CD1c-positive myeloid dendritic cell (primary cell): ENCODE data around the gene ARFGEF3.
"Not testable (repeated sequence)": the region's sequence is repeated elsewhere in the genome, so short reads cannot be mapped to it uniquely, and the experiment has no call there.

ENCODE experiments used
- DNase-seq: peaks from one replicate; pipeline ENCODE4 v3.0.0-alpha.2; 2016; ENCODE audit errors: extremely low spot score

The ARFGEF3 gene

GRCh38 chr6:138212530-138212929 lies 50.8 kb downstream of the ARFGEF3 start:
- DNase-seq = not testable (repeated sequence)

GRCh38 chr6:138215093-138215782 lies 53.5 kb downstream of the ARFGEF3 start:
- DNase-seq = no peak

GRCh38 chr6:138218449-138218848 lies 56.7 kb downstream of the ARFGEF3 start, which contains the start of gene PBOV1:
PBOV1 (minus strand) TSS chr6:138218491; CDS start chr6:138218395, 96 bp downstream.
- DNase-seq = no peak

- no peak for DNase-seq
Measured at GRCh38 chr6:138219398-138219797, 57.7 kb downstream of the ARFGEF3 start.

GRCh38 chr6:138219901-138220300 lies 58.2 kb downstream of the ARFGEF3 start:
- no peak for DNase-seq

- no peak for DNase-seq
Measured at GRCh38 chr6:138222901-138223546, 61.3 kb downstream of the ARFGEF3 start.

- DNase-seq = no peak
Measured at GRCh38 chr6:138225953-138226352, 64.2 kb downstream of the ARFGEF3 start.

GRCh38 chr6:138226700-138227315 lies 65.1 kb downstream of the ARFGEF3 start:
- DNase-seq = no peak

GRCh38 chr6:138227316-138227781 lies 65.6 kb downstream of the ARFGEF3 start:
- no peak for DNase-seq

GRCh38 chr6:138229072-138229471 lies 67.3 kb downstream of the ARFGEF3 start:
- no peak for DNase-seq

- DNase-seq = no peak
Measured at GRCh38 chr6:138229663-138230179, 68.0 kb downstream of the ARFGEF3 start.

- no peak for DNase-seq
Measured at GRCh38 chr6:138230221-138230620, 68.5 kb downstream of the ARFGEF3 start.

GRCh38 chr6:138230759-138231380 lies 69.1 kb downstream of the ARFGEF3 start:
- DNase-seq = no peak

GRCh38 chr6:138231381-138231886 lies 69.7 kb downstream of the ARFGEF3 start:
- DNase-seq = no peak

GRCh38 chr6:138234363-138234762 lies 72.6 kb downstream of the ARFGEF3 start:
- no peak for DNase-seq

GRCh38 chr6:138235205-138235604 lies 73.5 kb downstream of the ARFGEF3 start:
- no peak for DNase-seq

- DNase-seq = no peak
Measured at GRCh38 chr6:138235693-138236092, 74.0 kb downstream of the ARFGEF3 start.

- no peak for DNase-seq
Measured at GRCh38 chr6:138237463-138237862, 75.7 kb downstream of the ARFGEF3 start.

GRCh38 chr6:138238368-138238767 lies 76.6 kb downstream of the ARFGEF3 start:
- DNase-seq = no peak

- no peak for DNase-seq
Measured at GRCh38 chr6:138239774-138240173, 78.0 kb downstream of the ARFGEF3 start.

- no peak for DNase-seq
Measured at GRCh38 chr6:138240476-138241245, 78.9 kb downstream of the ARFGEF3 start.
